Astrocyte (in vitro differentiated cells and primary cell): Measurements from ENCODE around the gene MORC2. TPM values are rescaled to one million over a fixed set of nuclear protein-coding genes. Genes with fewer than 3 reads are reported as not detected.

Experiments used
- DNase-seq: peaks from one replicate; pipeline ENCODE4 v3.0.0-alpha.2; 2010; ENCODE audit warnings: low read depth
- FAIRE-seq: peaks from 2 replicates; lab custom pipeline; 2011; peaks lifted over from hg19 to GRCh38; lab: Jason Lieb, UNC
- H2AFZ ChIP-seq: 2 replicates; pipeline ENCODE4 v1.6.0; 2012; ENCODE audit warnings: low read depth, low read length, inconsistent platforms
- H3K27ac ChIP-seq: 2 replicates; pipeline ENCODE4 v1.5.1; 2011; ENCODE audit warnings: low read depth, low read length, inconsistent platforms
- H3K27me3 ChIP-seq: 2 replicates; pipeline ENCODE4 v1.6.0; 2011; ENCODE audit warnings: low read length, inconsistent platforms; ENCODE audit not compliant: insufficient read depth
- H3K36me3 ChIP-seq: 2 replicates; pipeline ENCODE4 v1.5.1; 2011; ENCODE audit warnings: low read length, inconsistent platforms; ENCODE audit not compliant: insufficient read depth
- H3K4me1 ChIP-seq: 2 replicates; pipeline ENCODE4 v1.5.1; 2011; ENCODE audit warnings: low read length, inconsistent platforms; ENCODE audit not compliant: insufficient read depth
- H3K4me2 ChIP-seq: 2 replicates; pipeline ENCODE4 v1.6.0; 2012; ENCODE audit warnings: low read length, inconsistent platforms
- H3K4me3 ChIP-seq: 2 replicates; pipeline ENCODE4 v1.5.1; 2011; ENCODE audit warnings: low read depth, mild to moderate bottlenecking, low read length, inconsistent platforms; ENCODE audit not compliant: insufficient read depth
- H3K79me2 ChIP-seq: 2 replicates; pipeline ENCODE4 v1.6.0; 2012; ENCODE audit warnings: mild to moderate bottlenecking, low read length, inconsistent platforms; ENCODE audit not compliant: insufficient read depth
- H3K9ac ChIP-seq: 2 replicates; pipeline ENCODE4 v1.6.0; 2012; ENCODE audit warnings: mild to moderate bottlenecking, low read length, inconsistent platforms
- H3K9me3 ChIP-seq: 2 replicates; pipeline ENCODE4 v1.5.1; 2012; ENCODE audit warnings: low read depth, mild to moderate bottlenecking, low read length, inconsistent platforms; ENCODE audit not compliant: insufficient read depth
- H4K20me1 ChIP-seq: 2 replicates; pipeline ENCODE4 v1.6.0; 2012; ENCODE audit warnings: low read length, inconsistent platforms; ENCODE audit not compliant: insufficient read depth
- H3K27ac Mint-ChIP-seq: one replicate; pipeline ENCODE4 v1.8.0; 2021; ENCODE audit warnings: mild to moderate bottlenecking, mixed read lengths; ENCODE audit not compliant: unreplicated experiment
- H3K27me3 Mint-ChIP-seq: one replicate; pipeline ENCODE4 v1.8.0; 2021; ENCODE audit warnings: low read depth, mixed read lengths; ENCODE audit not compliant: unreplicated experiment
- H3K36me3 Mint-ChIP-seq: one replicate; pipeline ENCODE4 v1.8.0; 2021; ENCODE audit warnings: low read depth, mixed read lengths; ENCODE audit not compliant: unreplicated experiment
- H3K4me1 Mint-ChIP-seq: one replicate; pipeline ENCODE4 v1.8.0; 2021; ENCODE audit warnings: low read depth, mixed read lengths; ENCODE audit not compliant: unreplicated experiment
- H3K4me3 Mint-ChIP-seq: one replicate; pipeline ENCODE4 v1.8.0; 2021; ENCODE audit warnings: mild to moderate bottlenecking, moderate library complexity, mixed read lengths; ENCODE audit not compliant: unreplicated experiment
- H3K9me3 Mint-ChIP-seq: one replicate; pipeline ENCODE4 v1.8.0; 2021; ENCODE audit warnings: mild to moderate bottlenecking, mixed read lengths; ENCODE audit not compliant: unreplicated experiment
- EZH2 ChIP-seq: IDR thresholded peaks from 2 replicates; pipeline ENCODE4 v1.6.1; 2012; ENCODE audit warnings: mild to moderate bottlenecking, low read length, inconsistent platforms; ENCODE audit not compliant: insufficient read depth
- total RNA-seq: library from RNA; stranded (reverse); gene quantifications from 2 replicates; pipeline ENCODE4 v1.2.1, GENCODE V29; 2021
- TF ChIP-seq, protein P1 (sequence below): IDR thresholded peaks from 2 replicates; pipeline ENCODE4 v1.5.1; 2011; ENCODE audit warnings: low read depth, mild to moderate bottlenecking, inconsistent platforms, low read length, moderate library complexity; ENCODE audit not compliant: insufficient read depth

MORC2 gene
- total RNA-seq, 1 donor from 2014 or later: 45.9 TPM

GRCh38 chr22:30878516-30879414 is 89.8 kb downstream of the MORC2 start:
- Histone ChIP-seq H3K27me3 (no peaks in the 10 kb centered on the region), H3K36me3 (no peaks in the 10 kb centered on the region), H3K9me3 (no peaks in the 10 kb centered on the region), H3K4me3 (no peak overlapping the region), H4K20me1 (no peaks in the 10 kb centered on the region), H2AFZ (no peak overlapping the region), H3K27ac (no peak overlapping the region), H3K79me2 (no peaks in the 10 kb centered on the region), H3K9ac (no peak overlapping the region), H3K4me1 (no peaks in the 10 kb centered on the region), H3K4me2 (no peak overlapping the region)
- peaks cover 28% of the 10 kb centered on the region for H3K27me3 Mint-ChIP-seq
- FAIRE-seq (no peak), DNase-seq (no peak)
- peaks cover 2% of the 10 kb centered on the region for H3K4me1 Mint-ChIP-seq
- TF ChIP-seq EZH2: no peak
- TF ChIP-seq, protein P1, sequence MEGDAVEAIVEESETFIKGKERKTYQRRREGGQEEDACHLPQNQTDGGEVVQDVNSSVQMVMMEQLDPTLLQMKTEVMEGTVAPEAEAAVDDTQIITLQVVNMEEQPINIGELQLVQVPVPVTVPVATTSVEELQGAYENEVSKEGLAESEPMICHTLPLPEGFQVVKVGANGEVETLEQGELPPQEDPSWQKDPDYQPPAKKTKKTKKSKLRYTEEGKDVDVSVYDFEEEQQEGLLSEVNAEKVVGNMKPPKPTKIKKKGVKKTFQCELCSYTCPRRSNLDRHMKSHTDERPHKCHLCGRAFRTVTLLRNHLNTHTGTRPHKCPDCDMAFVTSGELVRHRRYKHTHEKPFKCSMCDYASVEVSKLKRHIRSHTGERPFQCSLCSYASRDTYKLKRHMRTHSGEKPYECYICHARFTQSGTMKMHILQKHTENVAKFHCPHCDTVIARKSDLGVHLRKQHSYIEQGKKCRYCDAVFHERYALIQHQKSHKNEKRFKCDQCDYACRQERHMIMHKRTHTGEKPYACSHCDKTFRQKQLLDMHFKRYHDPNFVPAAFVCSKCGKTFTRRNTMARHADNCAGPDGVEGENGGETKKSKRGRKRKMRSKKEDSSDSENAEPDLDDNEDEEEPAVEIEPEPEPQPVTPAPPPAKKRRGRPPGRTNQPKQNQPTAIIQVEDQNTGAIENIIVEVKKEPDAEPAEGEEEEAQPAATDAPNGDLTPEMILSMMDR: no peak
- H3K9me3 Mint-ChIP-seq: peaks cover 2% of the 10 kb centered on the region
- peaks cover 4% of the 10 kb centered on the region for H3K36me3 Mint-ChIP-seq
- no peak overlapping the region for H3K27ac Mint-ChIP-seq
- no peak overlapping the region for H3K4me3 Mint-ChIP-seq

GRCh38 chr22:30877662-30878515 is 90.7 kb downstream of the MORC2 start:
- Histone ChIP-seq H3K4me2 (no peak overlapping the region), H3K27ac (no peak overlapping the region), H3K4me3 (no peak overlapping the region), H3K36me3 (no peaks in the 10 kb centered on the region), H3K79me2 (no peaks in the 10 kb centered on the region), H3K9ac (no peak overlapping the region), H2AFZ (no peak overlapping the region), H3K9me3 (no peaks in the 10 kb centered on the region), H4K20me1 (no peaks in the 10 kb centered on the region), H3K27me3 (no peaks in the 10 kb centered on the region), H3K4me1 (no peaks in the 10 kb centered on the region)
- no peak for FAIRE-seq
- DNase-seq: no peak
- TF ChIP-seq EZH2: no peak
- TF ChIP-seq, protein P1: no peak
- Mint-ChIP-seq H3K4me1 (peaks cover 2% of the 10 kb centered on the region), H3K4me3 (no peak overlapping the region), H3K9me3 (peaks cover 2% of the 10 kb centered on the region), H3K27me3 (peaks cover 31% of the 10 kb centered on the region), H3K36me3 (peaks cover 4% of the 10 kb centered on the region), H3K27ac (no peak overlapping the region)
